ENCODE measurements around the gene DERL3.
A peak's percentile ranks its signal among the peaks of the same experiment; 100 is the strongest.

DERL3 gene

GRCh38 chr22:23786261-23786710 is 52.5 kb downstream of the DERL3 start:
- Mint-ChIP-seq H3K27me3 (ENCODE audit: low read depth) (no peaks in the 10 kb centered on the region), H3K4me3 (peak overlapping the region; percentile 91 to 95 (median 92)), H3K36me3 (ENCODE audit: low read depth) (peaks cover 7% of the 10 kb centered on the region), H3K9me3 (no peaks in the 10 kb centered on the region), H3K27ac (peak overlapping the region; percentile 98 to 100 (median 99)), H3K4me1 (peaks cover 41% of the 10 kb centered on the region)
- TF ChIP-seq, protein P1, sequence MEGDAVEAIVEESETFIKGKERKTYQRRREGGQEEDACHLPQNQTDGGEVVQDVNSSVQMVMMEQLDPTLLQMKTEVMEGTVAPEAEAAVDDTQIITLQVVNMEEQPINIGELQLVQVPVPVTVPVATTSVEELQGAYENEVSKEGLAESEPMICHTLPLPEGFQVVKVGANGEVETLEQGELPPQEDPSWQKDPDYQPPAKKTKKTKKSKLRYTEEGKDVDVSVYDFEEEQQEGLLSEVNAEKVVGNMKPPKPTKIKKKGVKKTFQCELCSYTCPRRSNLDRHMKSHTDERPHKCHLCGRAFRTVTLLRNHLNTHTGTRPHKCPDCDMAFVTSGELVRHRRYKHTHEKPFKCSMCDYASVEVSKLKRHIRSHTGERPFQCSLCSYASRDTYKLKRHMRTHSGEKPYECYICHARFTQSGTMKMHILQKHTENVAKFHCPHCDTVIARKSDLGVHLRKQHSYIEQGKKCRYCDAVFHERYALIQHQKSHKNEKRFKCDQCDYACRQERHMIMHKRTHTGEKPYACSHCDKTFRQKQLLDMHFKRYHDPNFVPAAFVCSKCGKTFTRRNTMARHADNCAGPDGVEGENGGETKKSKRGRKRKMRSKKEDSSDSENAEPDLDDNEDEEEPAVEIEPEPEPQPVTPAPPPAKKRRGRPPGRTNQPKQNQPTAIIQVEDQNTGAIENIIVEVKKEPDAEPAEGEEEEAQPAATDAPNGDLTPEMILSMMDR (IDR thresholded peaks at IDR 0.05; ENCODE audit: unreplicated experiment in 3 of 3): no peak
